Measurements from ENCODE around the gene CD209. TPM values are rescaled to one million over a fixed set of nuclear protein-coding genes. Genes with fewer than 3 reads are reported as not detected.

CD209 gene
- total RNA-seq, 4 donors from 2014 or later: 2.6 to 14.4 (median 8.8) TPM; not detected in 1

- H3K27ac ChIP-seq: no peak within 1 kb of the TSS
- no peak for DNase-seq
- no peaks in the 10 kb centered on the region for H3K27me3 ChIP-seq
- H3K36me3 ChIP-seq: no peaks in the 10 kb centered on the region
- intact Hi-C loops (cut with DNase I; ENCODE audit: low total_unique reads): no loop called here
- no peak for TF ChIP-seq POLR2A (IDR thresholded peaks at IDR 0.05)
- TF ChIP-seq CTCF (IDR thresholded peaks at IDR 0.05): no peak
- no peak within 1 kb of the TSS for H3K4me3 ChIP-seq
- H3K4me1 ChIP-seq: no peaks in the 10 kb centered on the region
- no peaks in the 10 kb centered on the region for H3K9me3 ChIP-seq
Observed at GRCh38 chr19:7762719-7763293, 15.5 kb upstream of the CD209 start, which contains the start of gene CLEC4M. CLEC4M (plus strand) TSS chr19:7763243; CDS start chr19:7763267, 24 bp downstream.

GRCh38 chr19:7759156-7759555 is 11.8 kb upstream of the CD209 start:
- Histone ChIP-seq H3K4me3 (no peak overlapping the region), H3K9me3 (peaks cover 0 to 16% of the 10 kb centered on the region in 2 donors), H3K27me3 (no peaks in the 10 kb centered on the region), H3K4me1 (no peaks in the 10 kb centered on the region), H3K36me3 (no peaks in the 10 kb centered on the region), H3K27ac (no peak overlapping the region)
- DNase-seq: no peak
- intact Hi-C loops (cut with DNase I; ENCODE audit: low total_unique reads): no loop called here
- TF ChIP-seq POLR2A (IDR thresholded peaks at IDR 0.05) (no peak), CTCF (IDR thresholded peaks at IDR 0.05) (no peak)

GRCh38 chr19:7757358-7757757 is 10.0 kb upstream of the CD209 start:
- Histone ChIP-seq H3K27ac (no peak overlapping the region), H3K27me3 (no peaks in the 10 kb centered on the region), H3K4me1 (no peaks in the 10 kb centered on the region), H3K4me3 (no peak overlapping the region), H3K9me3 (peaks cover 0 to 16% of the 10 kb centered on the region in 2 donors), H3K36me3 (no peaks in the 10 kb centered on the region)
- intact Hi-C loops (cut with DNase I; ENCODE audit: low total_unique reads): no loop called here
- DNase-seq: no peak
- TF ChIP-seq CTCF (IDR thresholded peaks at IDR 0.05): no peak
- no peak for TF ChIP-seq POLR2A (IDR thresholded peaks at IDR 0.05)

GRCh38 chr19:7756258-7756657 is 8.9 kb upstream of the CD209 start:
- Histone ChIP-seq H3K27me3 (no peaks in the 10 kb centered on the region), H3K4me1 (no peaks in the 10 kb centered on the region), H3K36me3 (no peaks in the 10 kb centered on the region), H3K9me3 (peaks cover 0 to 16% of the 10 kb centered on the region in 2 donors), H3K27ac (no peak overlapping the region), H3K4me3 (no peak overlapping the region)
- intact Hi-C loops (cut with DNase I; ENCODE audit: low total_unique reads): no loop called here
- no peak for DNase-seq
- TF ChIP-seq CTCF (IDR thresholded peaks at IDR 0.05) (no peak), POLR2A (IDR thresholded peaks at IDR 0.05) (no peak)

- no peaks in the 10 kb centered on the region for H3K27me3 ChIP-seq
- intact Hi-C loops (cut with DNase I; ENCODE audit: low total_unique reads): no loop called here
- H3K4me1 ChIP-seq: no peaks in the 10 kb centered on the region
- H3K9me3 ChIP-seq: peaks cover 0 to 11% of the 10 kb centered on the region in 2 donors
- DNase-seq: no peak
- no peak overlapping the region for H3K4me3 ChIP-seq
- H3K36me3 ChIP-seq: no peaks in the 10 kb centered on the region
- no peak overlapping the region for H3K27ac ChIP-seq
- no peak for TF ChIP-seq POLR2A (IDR thresholded peaks at IDR 0.05)
- no peak for TF ChIP-seq CTCF (IDR thresholded peaks at IDR 0.05)
Observed at GRCh38 chr19:7751157-7751783, 3.9 kb upstream of the CD209 start.

Data from uterus (tissue), 4 donors.